Neuronal stem cell (in vitro differentiated cells): Measurements from ENCODE around the gene LDB3.

Experiments used
- DNase-seq: peaks from one replicate; pipeline ENCODE4 v3.0.0-alpha.2; 2013; ENCODE audit warnings: low spot score
- H2AFZ ChIP-seq: one replicate; pipeline ENCODE4 v1.6.1; 2013; ENCODE audit warnings: mild to moderate bottlenecking, low read length, inconsistent platforms
- H2AK5ac ChIP-seq: 2 replicates; pipeline ENCODE4 v1.6.1; 2013; ENCODE audit warnings: low read depth, mild to moderate bottlenecking, inconsistent platforms, low read length, moderate library complexity, mixed read lengths
- H2BK120ac ChIP-seq: 2 replicates; pipeline ENCODE4 v1.6.1; 2013; ENCODE audit warnings: low read depth, mild to moderate bottlenecking, inconsistent platforms, low read length, moderate library complexity, mixed read lengths
- H2BK12ac ChIP-seq: one replicate; pipeline ENCODE4 v1.6.1; 2013; ENCODE audit warnings: low read length, inconsistent platforms
- H2BK15ac ChIP-seq: 2 replicates; pipeline ENCODE4 v1.6.1; 2013; ENCODE audit warnings: mild to moderate bottlenecking, low read length, inconsistent platforms, mixed read lengths
- H2BK5ac ChIP-seq: one replicate; pipeline ENCODE4 v1.6.1; 2013; ENCODE audit warnings: inconsistent platforms, mild to moderate bottlenecking, low read length, moderate library complexity
- H3K14ac ChIP-seq: one replicate; pipeline ENCODE4 v1.6.1; 2013; ENCODE audit warnings: low read length, inconsistent platforms
- H3K18ac ChIP-seq: 2 replicates; pipeline ENCODE4 v1.6.1; 2013; ENCODE audit warnings: low read length, inconsistent platforms
- H3K23ac ChIP-seq: 2 replicates; pipeline ENCODE4 v1.6.1; 2013; ENCODE audit warnings: low read depth, mild to moderate bottlenecking, mixed read lengths, low read length, inconsistent platforms; ENCODE audit not compliant: poor library complexity
- H3K27ac ChIP-seq: replicated peaks from 3 replicates; pipeline ENCODE4 v1.5.1; 2013; ENCODE audit warnings: low read length, inconsistent platforms
- H3K27me3 ChIP-seq, 3 experiments: 2 replicates each; pipeline ENCODE4 v1.6.1; 2013; ENCODE audit warnings: low read length in 3 of 3, mild to moderate bottlenecking in 2 of 3, inconsistent platforms in 1 of 3, low read depth in 1 of 3, mixed read lengths in 1 of 3, moderate library complexity in 1 of 3; ENCODE audit not compliant: control insufficient read depth in 3 of 3, insufficient read depth in 3 of 3
- H3K36me3 ChIP-seq, 2 donors: replicated peaks in 1 of 2; 2 replicates each; pipeline ENCODE4 v1.6.1; 2013; ENCODE audit warnings: low read length in 2 of 2; ENCODE audit not compliant: control insufficient read depth in 2 of 2, insufficient read depth in 2 of 2
- H3K4ac ChIP-seq: 2 replicates; pipeline ENCODE4 v1.6.1; 2013; ENCODE audit warnings: inconsistent platforms, mild to moderate bottlenecking, low read length, moderate library complexity
- H3K4me1 ChIP-seq, 2 donors: 1 replicate in 1 of 2; 2 replicates in 1 of 2; pipeline ENCODE4 v1.6.1; 2013; ENCODE audit warnings: low read length in 2 of 2, low read depth in 1 of 2; ENCODE audit not compliant: control insufficient read depth in 2 of 2, insufficient read depth in 1 of 2
- H3K4me2 ChIP-seq: one replicate; pipeline ENCODE4 v1.6.1; 2013; ENCODE audit warnings: mild to moderate bottlenecking, low read length, inconsistent platforms; ENCODE audit not compliant: insufficient read depth, poor library complexity, severe bottlenecking
- H3K4me3 ChIP-seq, 2 donors: 2 replicates each; pipeline ENCODE4 v1.5.1; 2013; ENCODE audit warnings: low read length in 2 of 2, mild to moderate bottlenecking in 2 of 2, inconsistent platforms in 1 of 2, moderate library complexity in 1 of 2
- H3K79me1 ChIP-seq: one replicate; pipeline ENCODE4 v1.6.1; 2013; ENCODE audit warnings: low read depth, mild to moderate bottlenecking, inconsistent platforms, low read length, moderate library complexity
- H3K9ac ChIP-seq: one replicate; pipeline ENCODE4 v1.6.1; 2013; ENCODE audit warnings: mild to moderate bottlenecking, low read depth, low read length, inconsistent platforms; ENCODE audit not compliant: poor library complexity
- H3K9me3 ChIP-seq, 2 donors: replicated peaks in 1 of 2; 2 replicates each; pipeline versions ENCODE3 to v1.6.1; 2013; ENCODE audit warnings: low read length in 2 of 2, mild to moderate bottlenecking in 2 of 2, inconsistent platforms in 1 of 2, low read depth in 1 of 2, mixed read lengths in 1 of 2, moderate library complexity in 1 of 2; ENCODE audit not compliant: control insufficient read depth in 2 of 2, insufficient read depth in 1 of 2
- H4K8ac ChIP-seq: one replicate; pipeline ENCODE4 v1.6.1; 2013; ENCODE audit warnings: low read depth, mild to moderate bottlenecking, inconsistent platforms, low read length, moderate library complexity
- H4K91ac ChIP-seq: one replicate; pipeline ENCODE4 v1.6.1; 2013; ENCODE audit warnings: low read length, low read depth, mild to moderate bottlenecking, inconsistent platforms; ENCODE audit not compliant: poor library complexity
- WGBS, 2 donors: extraction: QIAGEN DNeasy Blood & Tissue Kit; methylation state at CpG; one replicate each; pipeline ENCODE4 v1.1.7; 2013; ENCODE audit warnings: missing lambda C conversion rate in 2 of 2, mixed read lengths in 1 of 2; ENCODE audit not compliant: insufficient read length in 2 of 2, insufficient replicate concordance in 1 of 2; ENCODE audit errors: extremely low coverage in 2 of 2; 5-methylcytosine and 5-hydroxymethylcytosine counted together

The LDB3 gene

DNA sequence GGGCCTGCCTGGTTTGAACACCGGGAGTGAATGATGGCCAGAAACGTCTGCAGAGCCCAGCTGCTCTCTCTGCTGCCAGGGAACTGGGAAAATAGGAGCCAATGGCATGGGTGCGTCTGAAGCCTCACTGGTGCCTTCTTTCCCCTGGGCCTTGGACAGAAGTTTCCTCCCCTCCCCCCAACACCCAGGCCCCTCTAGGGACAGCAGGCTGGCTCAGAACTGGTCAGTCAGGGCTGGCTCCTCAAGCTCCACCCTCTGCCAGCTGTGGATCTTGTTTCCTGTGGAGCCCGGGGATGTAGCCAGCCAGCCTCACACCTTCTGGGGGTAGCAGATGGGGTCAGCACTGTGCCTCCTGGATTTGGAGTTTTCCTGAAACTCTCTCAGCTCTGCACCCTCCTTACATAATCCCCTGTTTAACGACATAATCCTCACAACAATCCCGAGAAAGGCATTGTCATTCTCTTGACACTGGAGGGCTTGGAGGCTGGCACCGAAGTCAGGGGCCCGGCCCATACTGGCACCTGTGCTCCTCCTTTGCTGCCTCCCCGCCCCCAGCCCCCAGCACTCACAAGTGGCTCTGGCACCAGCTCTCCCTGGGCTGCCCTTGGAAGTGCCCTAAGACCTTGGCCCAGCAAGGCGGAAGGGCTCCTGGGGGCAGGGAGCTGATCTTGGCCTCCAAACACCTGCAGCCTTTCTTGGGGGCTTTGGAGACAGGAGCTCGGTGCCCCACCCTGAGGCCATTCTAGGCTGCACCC, 5.7 kb downstream of the LDB3 start:
- H3K14ac ChIP-seq: no peak overlapping the region
- H3K27me3 ChIP-seq: peaks cover 0 to 75% (median 0%) of the 10 kb centered on the region in 3 experiments
- H2AK5ac ChIP-seq: peak overlapping the region; percentile 81
- peak overlapping the region; percentile 17 for H2BK120ac ChIP-seq
- no peak for DNase-seq
- WGBS, 2 donors: no CpG with 5 or more reads among the region's 11 CpGs
- no peak overlapping the region for H3K4me2 ChIP-seq
- H3K27ac ChIP-seq: no peak overlapping the region
- no peak overlapping the region for H4K8ac ChIP-seq
- H3K9me3 ChIP-seq: no peaks in the 10 kb centered on the region
- no peak overlapping the region for H2BK5ac ChIP-seq
- no peak overlapping the region for H4K91ac ChIP-seq
- no peak overlapping the region for H3K23ac ChIP-seq
- H2BK15ac ChIP-seq: peak overlapping the region; percentile 20
- no peak overlapping the region for H2BK12ac ChIP-seq
- no peak overlapping the region for H2AFZ ChIP-seq
- H3K4me1 ChIP-seq: peaks cover 16 to 19% of the 10 kb centered on the region in 2 donors
- H3K9ac ChIP-seq: no peak overlapping the region
- H3K4me3 ChIP-seq: no peak overlapping the region
- peak overlapping the region; percentile 46 for H3K18ac ChIP-seq
- no peaks in the 10 kb centered on the region for H3K36me3 ChIP-seq
- H3K4ac ChIP-seq: no peak overlapping the region
- no peaks in the 10 kb centered on the region for H3K79me1 ChIP-seq

- no peak for DNase-seq
- H4K91ac ChIP-seq: no peak overlapping the region
Observed at GRCh38 chr10:86674912-86675311, 6.6 kb downstream of the LDB3 start.

GRCh38 chr10:86677374-86677773, 9.1 kb downstream of the LDB3 start:
- no peak overlapping the region for H2BK12ac ChIP-seq
- no CpG with 5 or more reads among the region's 6 CpGs for WGBS, 2 donors
- no peak overlapping the region for H3K4me2 ChIP-seq
- H2BK5ac ChIP-seq: no peak overlapping the region
- peaks cover 2% of the 10 kb centered on the region for H3K79me1 ChIP-seq
- no peak overlapping the region for H3K27ac ChIP-seq
- H2BK120ac ChIP-seq: no peak overlapping the region
- H4K91ac ChIP-seq: no peak overlapping the region
- no peak for DNase-seq
- H3K18ac ChIP-seq: no peak overlapping the region
- no peak overlapping the region for H2AFZ ChIP-seq
- no peak overlapping the region for H4K8ac ChIP-seq
- H3K36me3 ChIP-seq: no peaks in the 10 kb centered on the region
- no peak overlapping the region for H2AK5ac ChIP-seq
- H3K4ac ChIP-seq: no peak overlapping the region
- H3K4me3 ChIP-seq: no peak overlapping the region
- H2BK15ac ChIP-seq: no peak overlapping the region
- peaks cover 0 to 70% (median 0%) of the 10 kb centered on the region in 3 experiments for H3K27me3 ChIP-seq
- H3K14ac ChIP-seq: no peak overlapping the region
- H3K9me3 ChIP-seq: no peaks in the 10 kb centered on the region
- peaks cover 13 to 17% of the 10 kb centered on the region in 2 donors for H3K4me1 ChIP-seq
- no peak overlapping the region for H3K9ac ChIP-seq
- H3K23ac ChIP-seq: no peak overlapping the region

More at GRCh38 chr10:86674912-86675311, 6.6 kb downstream of the LDB3 start:
- Histone ChIP-seq H3K18ac (peak overlapping the region; percentile 78), H2AFZ (no peak overlapping the region), H4K8ac (no peak overlapping the region), H3K36me3 (no peaks in the 10 kb centered on the region), H3K4me3 (no peak overlapping the region), H3K27ac (no peak overlapping the region), H3K9me3 (no peaks in the 10 kb centered on the region), H2BK5ac (no peak overlapping the region), H3K79me1 (peaks cover under 1% of the 10 kb centered on the region), H3K4me2 (no peak overlapping the region), H2AK5ac (peak overlapping the region; percentile 30), H3K4ac (no peak overlapping the region), H2BK120ac (no peak overlapping the region), H2BK12ac (no peak overlapping the region), H3K27me3 (peaks cover 0 to 73% (median 0%) of the 10 kb centered on the region in 3 experiments), H2BK15ac (peak overlapping the region; percentile 63), H3K14ac (no peak overlapping the region), H3K9ac (no peak overlapping the region), H3K23ac (no peak overlapping the region), H3K4me1 (peaks cover 16 to 19% of the 10 kb centered on the region in 2 donors)
- WGBS, 2 donors: no CpG with 5 or more reads among the region's 3 CpGs

DNA sequence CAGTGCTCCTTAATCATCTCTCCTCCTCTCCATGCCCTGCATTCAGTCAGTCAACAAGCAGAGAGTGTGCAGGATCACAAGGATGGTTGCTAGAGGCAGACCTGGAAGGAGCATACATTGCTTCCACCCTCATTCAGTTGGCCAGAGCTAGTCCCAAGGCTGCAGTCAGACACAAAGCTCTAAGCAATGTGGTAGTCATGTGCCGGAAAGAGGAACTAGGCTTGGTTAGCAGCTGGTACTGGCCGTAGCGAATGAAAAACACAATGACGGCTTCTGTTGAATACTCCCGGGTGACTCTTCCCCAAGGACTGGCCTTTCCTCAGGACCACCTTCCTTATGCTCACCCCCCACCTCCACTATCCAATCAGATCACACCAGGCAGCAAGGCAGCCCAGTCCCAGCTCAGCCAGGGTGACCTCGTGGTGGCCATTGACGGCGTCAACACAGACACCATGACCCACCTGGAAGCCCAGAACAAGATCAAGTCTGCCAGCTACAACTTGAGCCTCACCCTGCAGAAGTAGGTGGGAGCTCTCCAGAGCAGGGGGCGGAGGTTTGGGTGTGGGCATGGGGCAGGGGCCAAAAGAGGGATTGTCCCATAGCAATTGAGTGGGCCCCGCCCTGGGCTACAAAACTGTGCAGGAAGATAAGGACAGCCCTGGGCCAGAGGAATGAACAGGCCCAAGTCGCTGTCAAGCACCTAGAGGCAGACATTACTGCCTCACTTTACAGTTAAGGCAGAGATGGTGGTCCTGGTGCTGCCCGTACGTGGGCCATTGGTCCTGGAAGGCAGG, 10.9 kb downstream of the LDB3 start:
- Histone ChIP-seq H3K9ac (no peak overlapping the region), H2BK5ac (no peak overlapping the region), H3K4me3 (no peak overlapping the region), H3K79me1 (peaks cover 2% of the 10 kb centered on the region), H2BK12ac (no peak overlapping the region), H3K9me3 (no peaks in the 10 kb centered on the region), H4K8ac (no peak overlapping the region), H2AFZ (no peak overlapping the region), H3K36me3 (no peaks in the 10 kb centered on the region), H4K91ac (no peak overlapping the region), H3K4me1 (peaks cover 1 to 4% of the 10 kb centered on the region in 2 donors), H2BK120ac (no peak overlapping the region), H2AK5ac (no peak overlapping the region), H3K27ac (no peak overlapping the region), H3K23ac (no peak overlapping the region), H2BK15ac (no peak overlapping the region), H3K4ac (no peak overlapping the region), H3K18ac (peak overlapping the region; percentile 52), H3K4me2 (no peak overlapping the region), H3K14ac (no peak overlapping the region), H3K27me3 (peaks cover 0 to 68% (median 0%) of the 10 kb centered on the region in 3 experiments)
- WGBS, 2 donors: no CpG with 5 or more reads among the region's 13 CpGs
- DNase-seq: no peak
